Testis (tissue), 2 donors: ENCODE data around the gene PFN2.

Experiments
- POLR2A ChIP-seq: fragments of 450-650 bp; IDR thresholded peaks from one replicate; pipeline ENCODE4 v1.6.1; 2017; ENCODE audit warnings: antibody characterized with exemption, mild to moderate bottlenecking, moderate library complexity
- TF ChIP-seq, protein P1 (sequence below), 3 experiments: fragments of 450-650 bp in 2 of 3; fragments of 200-600 bp in 1 of 3; sonication (generic) in 1 of 3; IDR thresholded peaks; one replicate each; pipeline ENCODE4 v1.5.1; 2016 to 2019; ENCODE audit warnings: antibody characterized with exemption in 3 of 3, mild to moderate bottlenecking in 2 of 3, moderate library complexity in 1 of 3

GRCh38 chr3:149999421-149999820 is 28.7 kb upstream of the PFN2 start:
- TF ChIP-seq POLR2A = no peak
- TF ChIP-seq, protein P1, sequence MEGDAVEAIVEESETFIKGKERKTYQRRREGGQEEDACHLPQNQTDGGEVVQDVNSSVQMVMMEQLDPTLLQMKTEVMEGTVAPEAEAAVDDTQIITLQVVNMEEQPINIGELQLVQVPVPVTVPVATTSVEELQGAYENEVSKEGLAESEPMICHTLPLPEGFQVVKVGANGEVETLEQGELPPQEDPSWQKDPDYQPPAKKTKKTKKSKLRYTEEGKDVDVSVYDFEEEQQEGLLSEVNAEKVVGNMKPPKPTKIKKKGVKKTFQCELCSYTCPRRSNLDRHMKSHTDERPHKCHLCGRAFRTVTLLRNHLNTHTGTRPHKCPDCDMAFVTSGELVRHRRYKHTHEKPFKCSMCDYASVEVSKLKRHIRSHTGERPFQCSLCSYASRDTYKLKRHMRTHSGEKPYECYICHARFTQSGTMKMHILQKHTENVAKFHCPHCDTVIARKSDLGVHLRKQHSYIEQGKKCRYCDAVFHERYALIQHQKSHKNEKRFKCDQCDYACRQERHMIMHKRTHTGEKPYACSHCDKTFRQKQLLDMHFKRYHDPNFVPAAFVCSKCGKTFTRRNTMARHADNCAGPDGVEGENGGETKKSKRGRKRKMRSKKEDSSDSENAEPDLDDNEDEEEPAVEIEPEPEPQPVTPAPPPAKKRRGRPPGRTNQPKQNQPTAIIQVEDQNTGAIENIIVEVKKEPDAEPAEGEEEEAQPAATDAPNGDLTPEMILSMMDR (IDR thresholded peaks at IDR 0.05) = no peak
